Hindlimb muscle (tissue), 1 donor: ENCODE measurements around the gene C6orf120. TPM values are rescaled to one million over a fixed set of nuclear protein-coding genes. Genes with fewer than 3 reads are reported as not detected.

Experiments
- DNase-seq: peaks from one replicate; pipeline ENCODE4 v3.0.0-alpha.2; 2013
- polyA plus RNA-seq: library from polyadenylated mRNA; unstranded; fragments of 120-200 nt; gene quantifications from one replicate; pipeline ENCODE4 v1.2.1, GENCODE V29; 2013; ENCODE audit not compliant: insufficient read length

The C6orf120 gene
- polyA plus RNA-seq, result 28.0 TPM

DNA sequence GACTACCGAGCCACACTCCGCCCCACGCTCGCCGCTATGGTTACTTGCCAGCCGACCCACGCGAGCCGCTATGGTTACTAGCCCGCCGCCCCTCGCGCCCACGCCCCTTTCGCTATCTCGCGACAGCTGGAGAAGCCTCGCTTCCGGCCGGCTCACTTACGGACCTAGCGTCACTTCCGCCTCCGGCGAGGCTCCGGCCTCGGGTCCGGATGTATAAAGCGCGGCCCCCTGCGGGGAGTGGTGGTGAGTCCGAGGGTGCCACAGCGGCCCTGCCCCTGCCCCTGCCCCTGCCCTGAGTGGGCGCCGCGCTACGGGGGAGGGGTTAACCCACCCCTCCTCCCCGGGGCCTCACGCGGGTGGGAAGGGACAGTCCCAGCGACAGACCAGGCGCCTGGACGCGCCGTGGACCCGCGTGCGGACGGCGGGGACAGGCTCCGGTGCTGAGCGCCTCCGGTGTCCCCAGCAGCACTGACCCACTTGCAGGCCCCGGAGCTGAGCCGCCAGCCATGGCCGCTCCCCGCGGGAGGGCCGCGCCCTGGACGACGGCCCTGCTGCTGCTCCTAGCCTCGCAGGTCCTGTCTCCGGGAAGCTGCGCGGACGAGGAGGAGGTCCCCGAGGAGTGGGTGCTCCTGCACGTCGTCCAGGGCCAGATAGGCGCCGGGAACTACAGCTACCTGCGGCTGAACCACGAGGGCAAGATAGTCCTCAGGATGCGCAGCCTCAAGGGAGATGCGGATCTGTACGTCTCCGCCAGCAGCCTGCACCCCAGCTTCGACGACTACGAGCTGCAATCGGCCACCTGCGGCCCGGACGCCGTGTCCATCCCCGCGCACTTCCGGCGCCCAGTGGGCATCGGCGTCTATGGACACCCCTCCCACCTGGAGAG is at the start of gene C6orf120, which contains the start of gene WDR27:
Gene C6orf120 (plus strand): TSS at position 173 of the 886 bp plus-strand sequence. CDS start 334 bp downstream, at position 507.
Gene WDR27 (minus strand): TSS at position 76 of the 886 bp plus-strand sequence. CDS start 13,024 bp downstream, outside the sequence.
- peak; percentile 96 for DNase-seq

DNA sequence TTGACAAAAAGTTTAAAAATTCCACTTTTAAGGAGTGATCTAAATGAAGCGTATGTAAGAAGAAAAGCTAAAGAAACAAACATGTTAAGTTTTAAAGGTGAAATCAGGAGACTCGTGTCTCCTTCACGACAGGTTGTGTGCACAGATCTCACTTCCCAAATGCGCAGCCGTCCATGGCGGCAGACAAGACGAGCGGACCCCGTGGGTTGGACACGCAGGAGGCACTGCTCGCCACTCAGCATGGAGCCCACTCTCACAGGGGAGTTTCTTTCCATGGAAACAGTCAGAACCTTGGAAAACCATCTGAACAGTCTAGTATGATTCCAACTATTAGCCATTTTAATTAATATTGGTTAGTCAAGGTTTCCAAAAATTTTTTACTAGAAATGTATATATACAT is 49.0 kb upstream of the C6orf120 start:
- DNase-seq, result no peak

DNA sequence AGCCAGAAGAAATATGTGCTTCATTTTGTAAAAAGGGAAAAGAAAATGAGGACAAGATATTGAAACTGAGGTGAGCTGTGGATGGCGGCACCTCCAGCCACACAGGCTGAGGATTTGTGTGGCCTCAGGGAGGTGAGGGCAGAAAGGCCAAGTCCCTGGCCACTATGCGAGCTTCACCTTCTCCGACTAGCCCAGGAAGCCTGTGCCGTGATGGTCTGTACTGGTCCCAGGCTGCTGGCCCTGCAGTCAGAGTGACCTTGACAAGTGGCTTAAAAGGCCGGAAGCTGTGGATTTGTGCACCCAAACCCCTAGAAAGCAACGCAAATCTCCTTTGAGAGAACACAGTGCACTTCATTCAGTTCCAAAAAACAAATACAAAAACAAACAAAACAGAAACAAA is 48.2 kb upstream of the C6orf120 start:
- no peak for DNase-seq

DNA sequence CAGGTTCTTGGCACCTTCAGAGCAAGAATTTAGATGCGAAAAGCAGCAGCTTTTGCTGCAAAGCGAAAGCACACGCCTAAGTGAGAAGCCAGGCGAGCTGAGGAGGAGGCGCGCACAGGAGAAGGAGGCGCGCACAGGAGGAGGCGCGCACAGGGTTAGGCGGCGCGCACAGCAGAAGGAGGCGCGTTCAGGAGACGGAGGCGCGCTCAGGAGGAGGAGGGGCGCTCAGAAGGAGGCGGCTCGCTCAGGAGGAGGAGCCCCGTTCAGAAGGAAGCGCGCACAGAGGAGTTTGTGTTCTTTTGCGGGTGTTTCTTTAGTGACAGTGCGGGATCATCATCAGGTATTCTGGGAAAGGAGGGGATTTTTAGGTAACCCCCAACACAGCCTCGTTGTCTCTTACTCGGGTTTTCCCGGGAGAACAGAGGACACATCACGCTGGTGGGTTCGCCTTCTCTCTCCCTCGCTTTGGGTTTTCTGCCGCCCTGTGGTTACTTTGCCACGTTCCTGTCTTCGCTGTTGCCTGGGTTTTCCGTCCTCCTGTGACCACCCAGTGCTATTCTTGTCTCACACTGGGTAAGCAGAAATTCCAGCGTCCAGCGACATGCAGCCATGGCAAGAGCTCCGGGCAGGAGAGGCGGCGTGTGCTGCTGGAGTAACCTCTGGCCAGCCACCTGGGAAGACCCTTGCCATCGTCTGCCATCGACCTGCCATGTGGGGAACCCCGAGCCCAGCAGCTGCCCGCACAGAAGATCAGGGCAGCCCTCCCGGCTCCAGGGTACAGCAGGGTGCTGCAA is 47.1 kb upstream of the C6orf120 start:
- DNase-seq, result peak; percentile 88

DNA sequence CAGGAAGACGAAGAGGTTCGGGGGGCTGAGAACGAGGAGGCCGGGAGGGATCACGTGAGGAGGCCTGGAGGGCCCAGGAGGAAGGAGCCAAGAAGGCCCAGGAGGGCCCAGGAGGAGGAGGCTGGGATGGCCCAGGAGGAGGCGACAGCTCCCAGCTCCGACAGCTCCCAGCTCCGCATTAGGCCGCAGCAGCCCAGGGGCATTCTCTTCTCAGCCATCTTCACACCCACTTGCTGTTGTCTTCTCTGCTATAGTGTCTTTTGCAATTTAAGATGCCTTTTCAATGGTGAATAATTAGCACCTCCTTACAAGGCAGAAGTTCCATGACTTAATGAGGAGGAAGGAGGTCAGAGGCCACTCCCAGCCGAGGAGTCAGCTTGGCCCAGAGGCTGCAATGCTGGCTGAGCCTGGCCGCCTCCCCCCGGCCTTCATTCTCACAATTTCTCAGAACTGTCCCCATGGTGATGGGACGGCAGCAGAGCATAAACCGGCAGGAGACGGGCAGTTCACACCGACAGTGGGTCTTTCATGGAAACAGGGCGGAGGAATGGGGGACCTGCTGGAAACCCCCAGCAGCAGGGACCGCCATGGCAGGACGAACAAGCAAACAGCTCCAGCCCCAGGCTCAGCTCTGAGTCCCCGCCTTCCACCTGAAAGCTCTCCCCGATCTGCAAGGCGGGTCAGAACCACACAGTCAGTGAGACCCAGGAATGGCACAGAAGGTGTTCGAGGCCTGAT is 45.2 kb upstream of the C6orf120 start:
- DNase-seq, result no peak

DNA sequence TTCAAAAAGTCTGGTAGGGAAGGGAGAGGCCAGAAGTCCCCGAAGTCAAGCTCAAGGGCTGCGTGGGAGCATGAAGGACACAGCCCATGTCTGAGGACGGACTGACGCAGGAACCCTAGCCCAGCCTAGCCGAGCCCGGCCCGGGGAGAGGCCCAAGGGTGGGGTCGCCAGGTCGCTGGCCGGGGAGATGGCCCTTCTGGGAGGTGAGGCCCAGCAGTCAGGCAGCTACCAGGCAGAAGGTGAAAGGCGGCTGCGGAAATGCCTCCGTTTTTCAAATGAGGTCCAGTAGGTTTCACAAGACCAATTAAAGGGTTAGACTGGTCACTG is 44.7 kb upstream of the C6orf120 start:
- DNase-seq, result no peak

DNA sequence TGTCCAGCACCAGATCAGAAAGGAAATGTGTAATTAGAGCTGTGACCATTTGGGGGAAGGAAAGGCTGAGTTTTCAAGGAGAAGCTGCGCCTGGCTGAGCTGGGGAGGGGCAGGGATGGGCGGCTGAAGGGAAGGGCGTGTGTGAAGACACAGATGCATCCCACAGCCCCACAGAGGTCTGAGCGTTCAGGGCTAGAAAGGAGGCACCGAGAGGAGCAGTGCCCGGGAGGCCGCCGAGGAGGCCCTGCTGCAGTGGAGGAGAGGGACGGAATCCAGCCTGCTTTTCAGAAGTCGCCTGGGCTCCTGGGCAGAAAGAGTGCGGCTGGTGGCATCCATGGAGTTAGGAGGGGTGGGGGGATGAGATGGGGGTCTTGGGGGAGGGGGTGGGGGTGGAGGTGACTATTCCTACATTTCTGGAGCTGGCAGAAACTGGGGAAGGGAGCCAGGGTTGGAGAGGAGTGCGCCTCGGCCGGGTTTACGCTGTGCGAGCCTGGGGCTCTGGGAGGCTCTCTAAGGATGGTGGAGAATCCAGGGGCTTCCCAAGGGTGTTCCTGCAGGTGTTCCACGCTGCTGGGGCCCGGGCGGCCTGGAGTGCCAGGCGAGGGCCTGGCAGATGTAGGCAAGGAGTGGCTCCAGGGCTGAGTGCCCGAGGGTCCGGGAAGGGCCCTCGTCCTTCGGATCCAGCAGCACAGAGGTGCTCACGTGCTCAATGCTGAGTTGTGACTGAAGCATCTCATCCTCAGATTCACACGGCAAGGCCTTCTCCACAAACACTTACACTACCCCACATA is 41.9 kb upstream of the C6orf120 start:
- DNase-seq, result no peak

DNA sequence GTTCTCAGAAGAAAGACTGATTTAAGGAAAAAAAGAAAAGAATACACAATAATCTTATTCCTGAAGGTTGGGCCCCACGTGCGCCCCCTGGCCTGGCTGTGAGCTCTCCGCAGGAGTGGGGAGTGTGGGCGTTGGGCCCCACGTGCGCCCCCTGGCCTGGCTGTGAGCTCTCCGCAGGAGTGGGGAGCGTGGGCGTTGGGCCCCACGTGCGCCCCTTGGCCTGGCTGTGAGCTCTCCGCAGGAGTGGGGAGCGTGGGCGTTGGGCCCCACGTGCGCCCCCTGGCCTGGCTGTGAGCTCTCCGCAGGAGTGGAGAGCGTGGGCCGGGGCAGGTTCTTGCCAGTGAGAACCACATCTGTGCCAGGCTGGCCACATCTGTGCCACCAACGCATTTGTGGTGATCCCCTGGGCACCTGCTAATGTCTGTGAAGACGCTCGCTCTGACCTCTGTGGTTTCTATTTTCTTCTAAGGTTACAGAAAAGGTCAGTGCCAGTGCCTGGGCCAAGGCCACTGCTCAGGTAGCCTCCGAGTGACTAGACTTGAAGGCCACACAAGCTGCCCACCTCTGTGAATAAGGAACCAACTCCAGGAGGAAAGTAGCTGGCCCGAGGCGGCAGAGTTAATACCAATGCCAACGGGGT is 41.1 kb upstream of the C6orf120 start:
- no peak for DNase-seq

DNA sequence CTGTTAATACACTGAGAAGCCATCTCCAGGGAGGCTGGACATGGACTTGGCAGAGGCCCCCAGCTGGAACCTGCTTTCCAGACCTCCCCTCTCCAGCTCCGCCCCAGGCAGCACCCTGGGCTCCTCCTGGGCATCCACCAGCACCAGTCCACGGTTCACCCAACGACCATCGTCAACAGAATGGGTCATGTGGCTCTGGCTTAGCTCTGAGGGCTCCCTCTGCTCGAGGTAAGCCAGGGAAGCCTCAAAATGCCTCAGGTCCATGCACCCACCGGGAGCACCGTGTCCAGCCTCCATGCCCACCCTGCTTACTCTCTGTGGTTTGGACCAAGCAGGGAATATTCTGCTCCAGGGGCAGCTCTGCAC is 40.6 kb upstream of the C6orf120 start:
- no peak for DNase-seq

DNA sequence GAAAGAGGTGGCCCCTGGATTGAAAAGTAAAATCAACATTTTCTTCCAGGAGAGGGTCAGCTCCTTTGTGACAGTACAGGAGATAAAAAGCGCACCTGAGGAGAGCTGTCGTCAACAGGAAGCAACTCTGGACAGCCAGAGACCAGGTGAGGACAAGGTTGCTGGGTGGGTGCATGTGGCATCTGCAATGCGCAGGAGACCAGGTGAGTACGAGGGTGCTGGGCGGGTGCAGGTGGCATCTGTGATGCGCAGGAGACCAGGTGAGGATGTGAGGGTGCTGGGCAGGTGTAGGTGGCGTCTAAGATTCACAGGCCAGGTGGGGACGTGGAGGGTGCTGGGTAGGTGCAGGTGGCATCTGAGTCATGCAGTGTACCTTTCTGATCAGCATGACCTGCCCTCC is 38.5 kb upstream of the C6orf120 start:
- no peak for DNase-seq

DNA sequence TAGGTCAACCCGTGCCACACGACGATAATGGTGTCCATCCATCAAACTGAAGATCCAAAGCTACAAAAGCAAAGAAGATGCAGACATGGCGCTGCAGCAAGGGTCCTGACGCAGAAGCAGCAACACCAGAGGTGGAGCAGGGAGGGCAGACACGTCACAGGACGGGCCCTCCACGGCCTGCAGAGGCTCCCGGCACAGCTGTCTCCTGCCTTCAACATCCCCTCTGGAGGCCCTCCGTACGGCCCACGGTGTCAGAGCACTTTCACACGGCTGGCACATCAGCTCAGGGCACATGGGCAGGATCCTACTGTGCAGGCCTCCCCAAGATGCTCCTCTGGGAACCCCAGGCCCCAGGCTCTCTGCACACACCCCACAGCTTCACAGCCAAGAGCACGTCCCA is 37.7 kb upstream of the C6orf120 start:
- no peak for DNase-seq

DNA sequence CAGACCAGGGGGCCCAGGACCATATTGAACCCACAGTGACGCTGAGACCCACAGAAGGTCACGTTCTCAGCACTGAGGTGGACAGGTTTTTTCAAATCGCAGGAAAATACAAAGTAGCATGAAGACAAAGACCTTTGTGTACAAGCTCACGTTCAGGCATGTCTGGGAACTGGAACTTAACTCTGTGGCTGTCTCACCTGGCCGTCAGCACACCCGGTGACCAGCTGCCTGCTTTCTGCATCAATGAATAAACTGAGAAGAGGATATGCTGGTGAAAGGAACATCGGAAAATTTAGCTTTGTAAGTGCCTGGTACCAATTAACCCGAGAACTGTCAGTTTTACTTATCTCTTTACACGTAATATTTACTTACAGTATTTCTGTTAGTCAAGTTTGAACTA is 36.6 kb upstream of the C6orf120 start:
- no peak for DNase-seq

DNA sequence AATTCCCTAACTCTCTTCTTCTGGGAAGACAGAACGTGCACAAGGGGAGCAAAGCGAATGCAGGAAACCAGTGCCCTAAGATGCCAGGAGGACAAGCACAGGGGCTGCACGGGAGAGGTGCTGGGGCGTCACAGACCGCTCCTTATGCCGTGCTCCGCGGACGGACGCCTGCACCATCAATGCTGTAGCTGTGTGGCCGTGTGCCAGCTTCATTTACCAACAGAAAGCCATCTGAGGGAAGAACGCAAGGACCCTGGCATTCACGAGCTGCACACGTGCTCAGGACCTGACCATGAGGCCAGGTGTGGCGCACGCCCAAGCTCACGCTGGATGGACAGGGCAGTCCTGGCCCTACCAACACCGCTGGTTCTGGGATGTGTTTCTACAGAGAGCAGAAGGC is 35.5 kb upstream of the C6orf120 start:
- no peak for DNase-seq

DNA sequence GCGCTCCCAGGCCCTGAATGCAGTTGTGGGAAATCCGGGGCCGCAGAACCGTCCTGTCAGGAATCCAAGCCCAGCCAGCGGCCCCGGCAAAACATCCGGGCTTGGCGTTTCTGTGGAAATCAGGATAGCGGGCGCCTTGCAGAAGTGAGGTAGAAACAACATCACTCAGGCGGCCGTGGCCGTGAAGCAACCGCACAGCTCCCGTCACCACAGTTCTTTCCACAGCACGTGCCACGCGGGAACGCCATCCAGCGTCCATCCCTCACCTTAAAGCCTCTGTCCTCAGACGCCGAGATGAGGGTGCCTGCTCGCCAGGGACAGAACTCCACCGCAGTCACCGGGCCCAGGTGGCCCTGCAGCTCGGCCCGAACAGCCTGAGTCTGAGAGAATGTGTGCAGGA is 34.2 kb upstream of the C6orf120 start:
- no peak for DNase-seq

DNA sequence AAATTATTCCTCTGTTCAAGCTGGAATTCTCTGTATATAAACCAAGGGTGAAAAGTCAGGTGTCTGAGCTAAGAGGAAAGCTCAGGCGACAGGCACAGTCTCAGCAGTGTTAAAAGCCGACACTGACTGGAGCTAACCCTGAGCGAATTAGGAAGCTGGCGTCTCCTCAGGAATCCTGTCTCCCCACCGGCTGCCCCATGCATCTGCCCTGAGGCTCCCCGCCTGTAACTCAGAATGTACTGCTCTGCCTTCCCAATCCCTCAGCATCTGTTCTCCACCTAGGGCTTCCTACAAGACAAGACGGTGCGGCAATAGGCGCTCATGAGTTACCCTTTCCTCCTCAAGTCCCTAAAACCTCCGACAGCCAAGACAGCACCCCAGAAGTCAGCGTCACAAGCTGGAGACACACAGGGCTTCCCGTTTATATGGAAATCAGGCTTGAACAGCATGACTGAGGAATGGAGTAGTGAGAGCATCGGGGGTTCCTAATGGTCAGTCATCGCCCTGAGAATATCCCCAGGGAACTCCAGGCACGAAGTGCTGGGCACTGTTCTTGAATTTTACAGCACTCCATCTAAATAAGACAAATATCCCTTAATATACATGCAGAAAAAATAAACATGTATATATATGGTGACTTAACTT is 33.6 kb upstream of the C6orf120 start:
- DNase-seq, result no peak

DNA sequence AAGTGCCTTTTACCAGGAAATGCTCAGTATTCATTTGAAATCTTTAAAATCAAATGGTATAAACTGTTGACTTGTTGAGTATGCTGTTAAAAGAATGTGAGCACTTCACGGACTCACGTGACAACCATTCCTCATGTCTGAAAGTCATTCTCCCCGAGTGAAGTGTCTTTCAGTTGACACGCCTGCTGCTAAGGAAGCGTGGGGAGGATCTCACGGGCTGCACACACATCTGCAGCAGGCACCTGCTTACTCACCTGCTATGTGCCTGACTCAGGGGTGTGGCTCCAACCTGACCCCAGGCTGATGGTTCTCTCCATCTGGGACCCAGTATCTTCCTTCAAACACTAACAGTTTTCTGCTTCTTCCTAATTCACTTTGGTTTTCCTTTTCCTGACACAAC is 32.8 kb upstream of the C6orf120 start:
- DNase-seq, result no peak

DNA sequence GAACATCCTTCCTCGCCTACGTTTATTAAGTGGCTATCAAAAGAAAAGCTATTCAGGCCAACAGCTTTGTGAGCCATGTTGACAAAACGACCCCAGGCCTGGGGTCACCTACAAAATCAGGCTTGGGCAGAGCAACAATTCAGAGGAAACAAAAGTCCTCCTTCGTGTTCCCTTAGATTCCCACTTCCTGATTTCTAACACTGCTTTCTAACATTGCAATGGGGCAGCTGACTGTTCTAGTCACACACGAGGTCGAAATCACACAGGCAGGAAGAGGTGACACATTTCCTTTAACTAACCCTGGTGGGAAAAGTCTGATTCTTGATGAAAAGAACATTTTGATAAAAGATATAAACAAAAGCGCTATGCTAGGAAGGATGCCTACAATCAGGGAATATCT is 32.0 kb upstream of the C6orf120 start:
- DNase-seq, result no peak

DNA sequence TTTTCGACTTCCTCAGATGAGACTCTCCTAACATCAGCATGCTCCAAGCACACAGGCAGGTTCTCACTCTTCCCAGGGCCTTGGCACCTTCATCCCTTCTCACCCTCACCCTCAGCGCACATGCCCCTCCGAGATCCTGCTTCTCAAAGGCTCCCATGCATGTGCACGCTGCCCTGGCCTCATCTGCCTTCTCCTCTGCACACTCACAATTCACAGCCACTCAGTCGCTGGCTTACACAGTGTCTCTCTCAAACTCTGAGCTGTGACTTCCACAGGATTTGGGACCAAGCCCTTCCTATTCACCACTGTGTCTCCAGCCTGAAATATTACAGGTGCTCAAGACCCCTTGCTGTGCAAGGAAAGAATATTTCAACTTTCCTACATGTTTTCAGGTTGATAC is 30.4 kb upstream of the C6orf120 start:
- no peak for DNase-seq

DNA sequence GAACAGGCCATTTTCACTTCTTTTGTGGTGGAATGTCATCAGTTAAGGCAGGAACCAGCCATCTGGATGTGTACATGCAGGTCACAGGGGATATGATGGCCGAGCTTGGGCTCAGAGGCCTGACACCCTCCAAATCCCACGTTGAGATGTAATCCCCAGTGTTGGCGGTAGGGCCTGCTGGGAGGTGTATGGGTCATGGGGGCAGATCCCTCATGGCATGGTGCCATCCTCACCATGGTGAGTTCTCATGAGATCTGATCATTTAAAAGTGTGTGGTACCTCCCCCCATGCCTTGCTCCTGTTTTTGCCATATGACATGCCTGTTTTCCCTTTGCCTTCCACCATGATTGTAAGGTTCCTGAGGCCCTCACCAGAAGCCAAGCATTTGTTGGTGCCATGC is 26.9 kb upstream of the C6orf120 start:
- DNase-seq, result no peak

DNA sequence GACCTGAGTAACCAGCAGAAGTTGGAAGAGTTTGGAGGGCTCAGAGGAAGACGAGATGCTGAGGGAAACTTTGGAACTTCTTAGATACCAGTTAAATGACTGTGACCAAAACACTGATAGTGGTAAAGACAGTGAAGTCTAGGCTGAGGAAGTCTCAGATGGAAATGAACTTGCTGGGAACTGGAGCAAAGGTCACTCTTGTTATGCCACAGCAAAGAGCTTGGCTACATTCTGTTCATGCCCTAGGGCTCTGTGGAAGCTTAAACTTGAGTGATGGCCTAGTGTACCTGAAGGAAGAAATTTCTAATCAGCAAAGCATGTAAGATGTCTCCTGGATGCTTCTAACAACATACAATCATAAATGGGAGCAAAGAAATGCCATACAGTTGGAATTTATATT is 24.8 kb upstream of the C6orf120 start:
- no peak for DNase-seq

DNA sequence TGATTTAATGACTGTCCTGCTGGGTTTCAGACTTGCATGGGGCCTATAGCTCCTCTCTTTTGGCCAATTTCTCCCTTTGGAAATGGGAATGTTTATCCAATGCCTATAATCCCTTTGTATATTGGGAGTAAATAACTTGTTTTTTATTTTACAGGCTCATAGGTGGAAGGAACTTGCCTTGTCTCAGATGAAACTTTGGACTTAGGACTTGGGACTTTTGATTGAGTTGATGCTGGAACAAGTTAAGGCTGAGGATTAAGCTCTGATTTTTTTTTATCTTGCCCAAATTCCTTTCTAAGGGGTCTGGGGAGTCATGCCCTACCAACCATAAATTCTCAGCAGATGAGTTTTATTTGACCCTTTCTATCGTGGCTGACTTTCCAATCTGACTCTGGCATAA is 23.6 kb upstream of the C6orf120 start:
- no peak for DNase-seq
